ENCODE results near the gene RIT1.

DNA sequence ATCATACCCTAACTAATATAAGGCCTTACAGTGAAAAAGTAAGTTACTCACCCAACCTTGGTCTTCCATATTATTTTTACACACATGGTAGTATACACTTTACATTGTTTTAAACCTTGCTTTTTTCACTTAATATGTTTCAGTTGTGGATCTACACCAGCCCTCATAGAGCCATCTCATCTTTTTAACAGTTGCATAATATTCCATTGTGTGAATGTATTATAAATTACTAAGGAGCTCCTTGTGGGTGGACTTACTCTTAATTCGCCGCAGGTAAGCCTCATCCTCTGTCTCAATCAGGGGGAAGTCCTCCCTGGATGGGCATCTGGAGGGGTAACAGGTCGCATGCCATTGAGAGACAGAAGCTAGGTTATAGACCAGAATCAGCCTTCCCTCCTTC lies 43.5 kb upstream of the RIT1 start:
- TF ChIP-seq, protein P1, sequence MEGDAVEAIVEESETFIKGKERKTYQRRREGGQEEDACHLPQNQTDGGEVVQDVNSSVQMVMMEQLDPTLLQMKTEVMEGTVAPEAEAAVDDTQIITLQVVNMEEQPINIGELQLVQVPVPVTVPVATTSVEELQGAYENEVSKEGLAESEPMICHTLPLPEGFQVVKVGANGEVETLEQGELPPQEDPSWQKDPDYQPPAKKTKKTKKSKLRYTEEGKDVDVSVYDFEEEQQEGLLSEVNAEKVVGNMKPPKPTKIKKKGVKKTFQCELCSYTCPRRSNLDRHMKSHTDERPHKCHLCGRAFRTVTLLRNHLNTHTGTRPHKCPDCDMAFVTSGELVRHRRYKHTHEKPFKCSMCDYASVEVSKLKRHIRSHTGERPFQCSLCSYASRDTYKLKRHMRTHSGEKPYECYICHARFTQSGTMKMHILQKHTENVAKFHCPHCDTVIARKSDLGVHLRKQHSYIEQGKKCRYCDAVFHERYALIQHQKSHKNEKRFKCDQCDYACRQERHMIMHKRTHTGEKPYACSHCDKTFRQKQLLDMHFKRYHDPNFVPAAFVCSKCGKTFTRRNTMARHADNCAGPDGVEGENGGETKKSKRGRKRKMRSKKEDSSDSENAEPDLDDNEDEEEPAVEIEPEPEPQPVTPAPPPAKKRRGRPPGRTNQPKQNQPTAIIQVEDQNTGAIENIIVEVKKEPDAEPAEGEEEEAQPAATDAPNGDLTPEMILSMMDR (IDR thresholded peaks at IDR 0.05), result no peak
- TF ChIP-seq POLR2A (IDR thresholded peaks at IDR 0.05), result no peak
